ENCODE results near the gene STAB1.

STAB1 gene

DNA sequence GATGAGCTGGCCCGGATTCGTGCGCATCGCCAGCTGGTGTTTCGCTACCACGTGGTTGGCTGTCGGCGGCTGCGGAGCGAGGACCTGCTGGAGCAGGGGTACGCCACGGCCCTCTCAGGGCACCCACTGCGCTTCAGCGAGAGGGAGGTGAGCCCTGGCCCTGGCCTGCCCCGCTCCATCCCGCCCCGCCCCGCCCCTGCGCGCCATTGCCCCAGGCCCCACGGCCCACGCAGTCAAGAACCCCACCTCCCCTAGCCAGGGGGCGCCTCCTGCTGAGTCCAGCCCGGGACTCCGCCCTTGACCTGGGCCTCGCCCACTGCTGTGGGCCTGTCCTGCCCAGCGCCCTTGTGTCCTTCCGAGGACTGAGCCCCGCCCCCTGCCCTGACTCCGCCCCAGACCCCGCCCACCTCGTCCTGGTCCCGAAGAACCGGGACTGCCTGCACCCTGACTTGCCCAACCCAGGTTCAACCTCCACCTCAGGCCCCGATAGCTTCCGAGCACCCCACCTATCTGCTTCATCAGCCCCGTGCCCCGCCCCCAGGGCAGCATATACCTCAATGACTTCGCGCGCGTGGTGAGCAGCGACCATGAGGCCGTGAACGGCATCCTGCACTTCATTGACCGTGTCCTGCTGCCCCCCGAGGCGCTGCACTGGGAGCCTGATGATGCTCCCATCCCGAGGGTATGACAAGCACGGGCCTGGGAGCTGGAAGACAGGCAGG is 23.7 kb downstream of the STAB1 start:
- Histone ChIP-seq H3K9me3 (ENCODE audit: control insufficient read depth, insufficient read depth, low read length) (no peaks in the 10 kb centered on the region), H3K36me3 (ENCODE audit: insufficient read depth, low read length) (no peaks in the 10 kb centered on the region), H3K4me1 (ENCODE audit: insufficient read depth, low read length) (no peaks in the 10 kb centered on the region), H3K9ac (ENCODE audit: low read depth, low read length) (peak overlapping the region; percentile 19; the same call in 1 of the 2 replicates)

GRCh38 chr3:52519445-52520140 is 24.5 kb downstream of the STAB1 start:
- H3K9ac ChIP-seq (ENCODE audit: low read depth, low read length), result no peak overlapping the region
- 0 out of 2 replicates have a peak, but pooled peaks cover 2% of the 10 kb centered on the region for H3K36me3 ChIP-seq (ENCODE audit: insufficient read depth, low read length)
- no peaks in the 10 kb centered on the region for H3K4me1 ChIP-seq (ENCODE audit: insufficient read depth, low read length)
- H3K9me3 ChIP-seq (ENCODE audit: control insufficient read depth, insufficient read depth, low read length), result no peaks in the 10 kb centered on the region

DNA sequence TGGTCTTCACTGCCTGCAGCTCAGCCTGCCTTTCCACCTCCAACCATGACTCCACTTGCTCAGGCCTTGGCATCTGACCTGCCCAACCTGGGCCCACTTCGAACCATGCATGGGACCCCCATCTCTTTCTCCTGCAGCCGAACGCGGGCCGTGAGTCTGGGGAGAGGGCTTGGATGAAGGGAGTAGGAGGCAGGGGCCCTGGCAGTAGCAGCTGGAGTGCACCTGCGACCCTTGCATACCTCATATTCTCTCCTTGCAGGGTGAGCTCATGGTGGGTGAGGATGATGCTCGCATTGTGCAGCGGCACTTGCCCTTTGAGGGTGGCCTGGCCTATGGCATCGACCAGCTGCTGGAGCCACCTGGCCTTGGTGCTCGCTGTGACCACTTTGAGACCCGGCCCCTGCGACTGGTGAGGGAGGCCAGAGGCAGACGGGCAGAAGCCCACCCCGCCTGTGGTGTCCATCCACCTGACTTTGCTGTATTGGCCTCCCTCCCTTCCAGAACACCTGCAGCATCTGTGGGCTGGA is 25.1 kb downstream of the STAB1 start:
- no peak overlapping the region for H3K9ac ChIP-seq (ENCODE audit: low read depth, low read length)
- no peaks in the 10 kb centered on the region for H3K9me3 ChIP-seq (ENCODE audit: control insufficient read depth, insufficient read depth, low read length)
- no peaks in the 10 kb centered on the region for H3K4me1 ChIP-seq (ENCODE audit: insufficient read depth, low read length)
- 0 out of 2 replicates have a peak, but pooled peaks cover 2% of the 10 kb centered on the region for H3K36me3 ChIP-seq (ENCODE audit: insufficient read depth, low read length)

DNA sequence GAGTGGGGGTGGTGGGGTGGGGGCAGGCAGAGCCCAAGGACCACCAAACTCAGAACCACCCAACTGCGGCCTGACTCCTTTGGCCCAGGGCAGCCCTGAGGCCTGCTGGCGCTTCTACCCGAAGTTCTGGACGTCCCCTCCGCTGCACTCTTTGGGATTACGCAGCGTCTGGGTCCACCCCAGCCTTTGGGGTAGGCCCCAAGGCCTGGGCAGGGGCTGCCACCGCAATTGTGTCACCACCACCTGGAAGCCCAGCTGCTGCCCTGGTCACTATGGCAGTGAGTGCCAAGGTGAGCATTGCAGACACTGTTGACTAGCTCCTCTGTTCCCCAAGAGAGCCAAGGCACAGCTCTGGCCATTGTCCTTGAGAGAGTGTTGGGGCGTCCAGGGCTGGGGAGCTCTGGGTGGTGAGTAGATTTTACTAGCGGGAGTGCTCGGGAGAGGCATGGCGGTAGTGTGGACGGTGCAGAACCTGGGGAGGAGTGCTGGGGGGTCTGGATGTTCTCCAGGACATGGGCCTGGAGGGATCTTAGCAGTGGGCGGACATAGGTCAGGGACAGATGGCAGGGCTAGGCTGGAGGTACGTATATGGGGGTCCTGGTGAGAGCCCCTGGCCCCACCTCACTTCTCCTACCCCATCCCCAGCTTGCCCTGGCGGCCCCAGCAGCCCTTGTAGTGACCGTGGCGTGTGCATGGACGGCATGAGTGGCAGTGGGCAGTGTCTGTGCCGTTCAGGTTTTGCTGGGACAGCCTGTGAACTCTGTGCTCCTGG is 25.8 kb downstream of the STAB1 start:
- Histone ChIP-seq H3K9me3 (ENCODE audit: control insufficient read depth, insufficient read depth, low read length) (no peaks in the 10 kb centered on the region), H3K4me1 (ENCODE audit: insufficient read depth, low read length) (no peaks in the 10 kb centered on the region), H3K36me3 (ENCODE audit: insufficient read depth, low read length) (0 out of 2 replicates have a peak, but pooled peaks cover 2% of the 10 kb centered on the region), H3K9ac (ENCODE audit: low read depth, low read length) (no peak overlapping the region)

DNA sequence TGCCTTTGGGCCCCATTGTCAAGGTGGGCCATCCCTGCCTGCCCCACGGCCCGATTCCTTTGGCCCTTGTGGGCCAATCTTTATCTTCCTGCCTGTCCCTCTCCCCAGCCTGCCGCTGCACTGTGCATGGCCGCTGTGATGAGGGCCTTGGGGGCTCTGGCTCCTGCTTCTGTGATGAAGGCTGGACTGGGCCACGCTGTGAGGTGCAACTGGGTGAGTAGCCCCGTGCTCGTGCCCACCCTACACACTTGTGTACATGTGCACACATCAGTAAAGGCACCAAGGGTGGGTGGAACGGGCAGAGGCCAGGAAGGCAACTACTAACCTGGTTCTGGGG is 26.3 kb downstream of the STAB1 start:
- H3K9me3 ChIP-seq (ENCODE audit: control insufficient read depth, insufficient read depth, low read length), result no peaks in the 10 kb centered on the region
- H3K4me1 ChIP-seq (ENCODE audit: insufficient read depth, low read length), result no peaks in the 10 kb centered on the region
- 0 out of 2 replicates have a peak, but pooled peaks cover 2% of the 10 kb centered on the region for H3K36me3 ChIP-seq (ENCODE audit: insufficient read depth, low read length)
- no peak overlapping the region for H3K9ac ChIP-seq (ENCODE audit: low read depth, low read length)

GRCh38 chr3:52521881-52522650 is 26.9 kb downstream of the STAB1 start:
- Histone ChIP-seq H3K36me3 (ENCODE audit: insufficient read depth, low read length) (0 out of 2 replicates have a peak, but pooled peaks cover 2% of the 10 kb centered on the region), H3K9me3 (ENCODE audit: control insufficient read depth, insufficient read depth, low read length) (no peaks in the 10 kb centered on the region), H3K4me1 (ENCODE audit: insufficient read depth, low read length) (no peaks in the 10 kb centered on the region), H3K9ac (ENCODE audit: low read depth, low read length) (no peak overlapping the region)

DNA sequence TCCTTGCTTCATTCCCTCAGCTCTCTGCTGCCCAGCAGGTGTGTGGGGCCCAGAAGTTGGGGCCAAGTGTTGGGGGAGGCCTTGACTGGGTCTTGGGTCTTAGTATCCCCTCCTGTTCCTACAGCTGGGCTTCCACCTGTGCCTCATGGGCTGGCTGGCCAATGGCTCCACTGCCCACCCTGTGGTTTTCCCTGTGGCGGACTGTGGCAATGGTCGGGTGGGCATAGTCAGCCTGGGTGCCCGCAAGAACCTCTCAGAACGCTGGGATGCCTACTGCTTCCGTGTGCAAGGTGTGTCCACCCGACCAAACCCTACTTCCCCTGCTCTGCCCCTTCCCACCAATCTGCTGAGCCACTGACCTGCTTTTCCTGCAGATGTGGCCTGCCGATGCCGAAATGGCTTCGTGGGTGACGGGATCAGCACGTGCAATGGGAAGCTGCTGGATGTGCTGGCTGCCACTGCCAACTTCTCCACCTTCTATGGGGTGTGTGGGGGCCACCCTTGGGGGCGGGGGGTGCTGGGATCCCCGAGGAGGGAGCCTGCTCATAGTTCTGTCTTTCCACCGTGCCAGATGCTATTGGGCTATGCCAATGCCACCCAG is 27.6 kb downstream of the STAB1 start:
- Histone ChIP-seq H3K9me3 (ENCODE audit: control insufficient read depth, insufficient read depth, low read length) (no peaks in the 10 kb centered on the region), H3K4me1 (ENCODE audit: insufficient read depth, low read length) (no peaks in the 10 kb centered on the region), H3K36me3 (ENCODE audit: insufficient read depth, low read length) (0 out of 2 replicates have a peak, but pooled peaks cover 2% of the 10 kb centered on the region), H3K9ac (ENCODE audit: low read depth, low read length) (no peak overlapping the region)

- Histone ChIP-seq H3K4me1 (ENCODE audit: insufficient read depth, low read length) (no peaks in the 10 kb centered on the region), H3K9ac (ENCODE audit: low read depth, low read length) (no peak overlapping the region), H3K36me3 (ENCODE audit: insufficient read depth, low read length) (0 out of 2 replicates have a peak, but pooled peaks cover 2% of the 10 kb centered on the region), H3K9me3 (ENCODE audit: control insufficient read depth, insufficient read depth, low read length) (no peaks in the 10 kb centered on the region)
These were observed 28.5 kb downstream of the STAB1 start for GRCh38 chr3:52523386-52524257.

GRCh38 chr3:52524258-52524751 is 29.2 kb downstream of the STAB1 start:
- no peaks in the 10 kb centered on the region for H3K4me1 ChIP-seq (ENCODE audit: insufficient read depth, low read length)
- no peaks in the 10 kb centered on the region for H3K9me3 ChIP-seq (ENCODE audit: control insufficient read depth, insufficient read depth, low read length)
- H3K9ac ChIP-seq (ENCODE audit: low read depth, low read length), result no peak overlapping the region
- peaks cover 2% of the 10 kb centered on the region; the same call in 1 of the 2 replicates for H3K36me3 ChIP-seq (ENCODE audit: insufficient read depth, low read length)

DNA sequence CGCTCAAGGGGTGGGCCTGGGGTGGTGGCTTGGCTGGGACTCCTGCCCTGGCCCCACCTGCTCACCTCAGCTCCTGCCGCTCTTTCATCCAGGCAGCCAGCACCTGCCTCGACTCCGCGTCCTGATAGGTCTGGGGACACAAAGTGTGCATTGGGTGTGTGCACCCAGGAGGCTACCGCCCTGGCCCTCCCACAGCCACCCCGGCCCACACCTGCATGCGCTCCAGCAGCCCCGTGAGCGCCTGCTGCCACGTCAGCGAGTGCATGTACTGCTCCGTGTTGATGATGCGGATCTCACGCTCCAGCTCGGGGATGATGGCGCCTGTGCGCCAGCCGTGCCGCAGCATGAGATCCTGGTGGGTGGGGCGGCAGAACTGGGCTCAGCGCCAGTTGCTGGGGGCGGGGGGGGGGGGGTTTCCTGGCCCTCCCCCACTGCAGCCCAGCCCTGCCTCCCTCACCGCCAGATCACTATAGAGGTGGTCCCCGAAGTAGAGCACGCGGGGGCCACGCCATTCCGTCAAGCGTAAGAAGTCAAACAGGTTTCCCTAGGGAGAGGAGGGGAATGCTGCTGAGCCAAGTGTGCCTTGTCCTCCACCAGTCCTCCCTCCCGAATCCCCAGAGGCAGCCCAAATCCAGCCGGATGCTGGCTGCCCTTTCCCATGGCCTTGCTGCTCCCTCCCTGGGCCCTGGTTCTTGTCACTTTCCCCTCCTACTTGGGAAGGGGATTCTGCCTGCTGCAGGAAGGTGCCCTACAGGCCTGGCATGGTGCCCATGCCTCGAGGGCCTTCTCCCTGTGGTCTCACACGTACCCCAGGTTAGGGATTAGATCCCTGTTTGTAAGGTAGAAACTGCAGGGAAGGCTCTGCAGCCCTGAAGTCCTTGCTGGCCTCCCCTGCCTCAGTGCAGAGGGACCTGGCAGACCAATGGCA is 29.9 kb downstream of the STAB1 start:
- Histone ChIP-seq H3K4me1 (ENCODE audit: insufficient read depth, low read length) (no peaks in the 10 kb centered on the region), H3K9me3 (ENCODE audit: control insufficient read depth, insufficient read depth, low read length) (no peaks in the 10 kb centered on the region), H3K9ac (ENCODE audit: low read depth, low read length) (no peak overlapping the region), H3K36me3 (ENCODE audit: insufficient read depth, low read length) (peaks cover 2% of the 10 kb centered on the region; the same call in 1 of the 2 replicates)

DNA sequence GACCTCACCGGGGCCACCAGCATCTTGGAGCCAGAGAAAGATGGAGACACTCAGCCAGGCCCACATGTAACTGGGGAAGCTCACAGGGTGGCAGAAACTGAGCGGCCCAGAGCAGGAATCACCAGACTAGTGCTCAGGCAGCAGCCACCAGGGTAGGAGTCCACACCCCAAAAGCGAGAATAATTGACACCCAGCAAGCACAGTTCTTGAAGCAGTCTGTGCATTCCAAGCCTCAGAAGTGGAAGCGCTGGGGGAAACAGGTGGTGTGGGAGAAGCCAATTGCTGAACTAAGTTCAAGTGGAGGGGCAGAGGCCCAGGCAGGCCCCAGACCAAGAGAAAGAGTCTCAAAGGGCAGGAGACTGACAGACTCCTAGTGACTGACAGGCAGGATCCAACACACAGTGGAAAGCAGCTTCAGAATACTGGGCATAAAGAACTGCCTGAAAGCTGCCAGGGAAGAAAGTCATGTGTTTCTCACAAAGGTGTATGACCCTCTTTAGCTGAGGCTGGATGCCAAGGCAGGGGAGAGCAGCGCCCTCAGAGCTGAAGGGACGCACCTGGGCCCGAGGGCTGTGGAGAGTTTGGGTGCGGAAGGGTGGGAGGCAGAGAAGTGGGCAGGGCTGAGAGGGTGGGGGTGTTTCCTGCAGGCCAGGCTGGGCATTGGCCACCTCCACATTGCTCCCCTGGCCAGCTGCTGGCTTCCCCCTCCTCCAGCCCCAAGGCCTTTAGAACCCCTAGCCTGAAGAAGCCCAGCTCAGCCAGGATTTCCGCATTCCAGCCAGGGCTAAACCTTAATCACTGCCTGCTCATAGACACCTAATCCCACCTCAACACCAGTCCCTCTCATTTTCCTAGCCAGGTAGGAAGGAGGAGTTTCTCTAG is 30.8 kb downstream of the STAB1 start:
- no peak overlapping the region for H3K9ac ChIP-seq (ENCODE audit: low read depth, low read length)
- H3K4me1 ChIP-seq (ENCODE audit: insufficient read depth, low read length), result no peaks in the 10 kb centered on the region
- H3K9me3 ChIP-seq (ENCODE audit: control insufficient read depth, insufficient read depth, low read length), result no peaks in the 10 kb centered on the region
- H3K36me3 ChIP-seq (ENCODE audit: insufficient read depth, low read length), result peaks cover 2% of the 10 kb centered on the region; the same call in 1 of the 2 replicates
